ENCODE measurements around the gene NHLH1. TPM values are rescaled to one million over a fixed set of nuclear protein-coding genes. Genes with fewer than 3 reads are reported as not detected.

Gene NHLH1
- total RNA-seq, 1 donor from 2014 or later: 0.08 TPM

- Histone ChIP-seq H3K36me3 (ENCODE audit: control insufficient read depth, insufficient read depth, low read length) (no peaks in the 10 kb centered on the region), H3K4me3 (ENCODE audit: low read depth, low read length) (no peak overlapping the region), H3K27me3 (ENCODE audit: control insufficient read depth, insufficient read depth, low read length) (peaks cover 12% of the 10 kb centered on the region)
- DNase-seq (ENCODE audit: low read depth): no peak
- no peak for TF ChIP-seq CTCF (IDR thresholded peaks at IDR 0.05; ENCODE audit: insufficient read depth, low read length, poor library complexity, severe bottlenecking)
Measured at GRCh38 chr1:160367934-160368923, 1.4 kb downstream of the NHLH1 start.

- DNase-seq (ENCODE audit: low read depth): no peak
- peaks cover 12% of the 10 kb centered on the region for H3K27me3 ChIP-seq (ENCODE audit: control insufficient read depth, insufficient read depth, low read length)
- no peaks in the 10 kb centered on the region for H3K36me3 ChIP-seq (ENCODE audit: control insufficient read depth, insufficient read depth, low read length)
- TF ChIP-seq CTCF (IDR thresholded peaks at IDR 0.05; ENCODE audit: insufficient read depth, low read length, poor library complexity, severe bottlenecking): no peak
- no peak overlapping the region for H3K4me3 ChIP-seq (ENCODE audit: low read depth, low read length)
Measured at GRCh38 chr1:160369087-160369486, 2.2 kb downstream of the NHLH1 start.

GRCh38 chr1:160370561-160371345 is 3.9 kb downstream of the NHLH1 start:
- DNase-seq (ENCODE audit: low read depth): no peak
- Histone ChIP-seq H3K27me3 (ENCODE audit: control insufficient read depth, insufficient read depth, low read length) (peaks cover 12% of the 10 kb centered on the region), H3K4me3 (ENCODE audit: low read depth, low read length) (no peak overlapping the region), H3K36me3 (ENCODE audit: control insufficient read depth, insufficient read depth, low read length) (no peaks in the 10 kb centered on the region)
- no peak for TF ChIP-seq CTCF (IDR thresholded peaks at IDR 0.05; ENCODE audit: insufficient read depth, low read length, poor library complexity, severe bottlenecking)

- no peaks in the 10 kb centered on the region for H3K36me3 ChIP-seq (ENCODE audit: control insufficient read depth, insufficient read depth, low read length)
- no peak for DNase-seq (ENCODE audit: low read depth)
- TF ChIP-seq CTCF (IDR thresholded peaks at IDR 0.05; ENCODE audit: insufficient read depth, low read length, poor library complexity, severe bottlenecking): no peak
- no peak overlapping the region for H3K4me3 ChIP-seq (ENCODE audit: low read depth, low read length)
- H3K27me3 ChIP-seq (ENCODE audit: control insufficient read depth, insufficient read depth, low read length): peaks cover 12% of the 10 kb centered on the region
Measured at GRCh38 chr1:160371346-160371631, 4.4 kb downstream of the NHLH1 start.

- TF ChIP-seq CTCF (IDR thresholded peaks at IDR 0.05; ENCODE audit: insufficient read depth, low read length, poor library complexity, severe bottlenecking): no peak
- no peaks in the 10 kb centered on the region for H3K36me3 ChIP-seq (ENCODE audit: control insufficient read depth, insufficient read depth, low read length)
- no peak overlapping the region for H3K4me3 ChIP-seq (ENCODE audit: low read depth, low read length)
- DNase-seq (ENCODE audit: low read depth): no peak
- peaks cover 12% of the 10 kb centered on the region for H3K27me3 ChIP-seq (ENCODE audit: control insufficient read depth, insufficient read depth, low read length)
Measured at GRCh38 chr1:160371756-160372155, 4.9 kb downstream of the NHLH1 start.

Measured in kidney epithelial cell (primary cell).